Measurements from ENCODE around the gene SLC17A5.
"Not testable (repeated sequence)": the region's sequence is repeated elsewhere in the genome, so short reads cannot be mapped to it uniquely, and the experiment has no call there.

SLC17A5 gene

DNA sequence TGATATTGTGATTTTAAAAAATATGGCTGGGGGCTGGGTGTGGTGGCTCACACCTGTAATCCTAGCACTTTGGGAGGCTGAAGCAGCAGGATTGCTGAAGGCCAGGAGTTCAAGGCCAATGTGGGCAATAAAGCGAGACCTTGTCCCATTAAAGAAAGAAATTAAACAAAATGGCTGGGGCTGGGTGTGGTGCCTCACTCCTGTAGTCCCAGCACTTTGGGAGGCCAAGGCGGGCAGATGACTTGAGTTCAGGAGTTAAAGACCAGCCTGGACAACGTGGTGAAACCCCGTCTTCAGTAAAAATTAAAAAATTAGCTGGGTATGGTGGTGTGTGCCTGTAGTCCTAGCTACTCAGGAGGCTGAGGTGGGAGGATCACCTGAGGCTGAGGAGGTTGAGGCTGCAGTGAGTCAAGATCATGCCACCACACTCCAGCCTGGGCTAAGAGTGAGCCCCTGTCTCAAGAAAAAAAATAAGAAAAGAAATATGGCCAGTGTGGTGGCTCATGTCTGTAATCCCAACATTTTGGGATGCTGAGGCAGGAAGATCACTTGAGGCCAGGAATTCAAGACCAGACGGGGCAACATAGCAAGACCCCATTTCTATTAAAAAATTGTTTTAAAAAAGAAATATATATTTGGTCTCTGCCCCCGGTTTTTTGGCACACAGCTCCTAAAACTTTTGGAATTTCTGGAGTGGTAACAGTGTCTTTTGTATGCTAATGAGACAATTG is 39.8 kb downstream of the SLC17A5 start:
- no peak for DNase-seq

DNA sequence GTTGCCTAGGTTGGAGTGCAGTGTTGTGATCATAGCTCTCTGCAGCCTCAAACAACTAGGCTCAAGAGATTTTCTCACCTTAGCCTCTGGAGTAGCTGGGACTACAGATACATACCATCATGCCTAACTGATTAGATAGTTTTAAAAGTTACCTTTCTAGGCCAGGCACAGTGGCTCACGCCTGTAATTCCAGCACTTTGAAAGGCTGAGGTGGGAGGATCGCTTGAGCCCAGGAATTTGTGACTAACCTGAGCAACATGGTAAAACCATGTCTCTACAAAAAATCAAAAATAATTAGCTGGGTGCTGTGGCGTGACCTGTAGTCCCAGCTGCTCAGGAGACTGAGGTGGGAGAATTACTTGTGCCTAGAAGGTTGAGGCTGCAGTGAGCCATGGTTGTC is 41.2 kb downstream of the SLC17A5 start:
- DNase-seq = no peak

DNA sequence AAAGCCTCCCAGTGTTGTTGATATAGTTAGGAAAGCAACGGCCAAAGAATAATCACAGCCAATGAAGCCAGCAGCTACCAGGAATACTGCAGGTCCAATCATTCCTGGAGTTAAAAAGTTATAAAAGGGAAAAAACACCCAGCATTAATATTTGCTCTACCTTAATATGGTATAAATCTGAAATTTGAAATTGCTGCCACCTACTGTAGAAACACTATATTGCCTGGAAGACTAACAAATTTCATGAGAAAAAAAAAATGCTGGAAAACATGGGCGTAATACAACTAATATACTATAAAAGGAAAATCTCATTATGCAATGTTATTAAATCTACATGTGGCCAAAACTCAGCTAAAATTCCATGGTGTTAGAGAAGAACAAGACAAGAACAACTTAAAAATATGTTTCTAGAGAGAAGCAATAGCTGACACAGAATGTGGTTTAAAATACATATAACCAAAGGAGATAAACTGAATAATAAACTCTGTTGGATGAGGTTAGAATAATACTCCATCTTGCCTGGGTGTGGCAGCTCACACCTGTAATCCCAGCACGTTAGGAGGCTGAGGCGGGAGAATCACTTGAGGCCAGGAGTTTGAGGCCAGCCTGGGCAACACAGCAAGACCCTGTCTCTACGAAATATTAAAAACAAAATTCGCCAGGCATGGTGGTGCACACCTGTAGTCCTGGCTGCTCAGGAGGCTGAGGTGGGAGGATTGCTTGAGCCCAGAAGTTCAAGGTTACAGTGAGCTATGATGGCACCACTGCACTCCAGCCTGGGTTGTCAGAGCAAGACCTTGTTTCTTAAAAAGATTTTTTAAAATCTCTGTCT is 43.1 kb downstream of the SLC17A5 start:
- no peak for DNase-seq

DNA sequence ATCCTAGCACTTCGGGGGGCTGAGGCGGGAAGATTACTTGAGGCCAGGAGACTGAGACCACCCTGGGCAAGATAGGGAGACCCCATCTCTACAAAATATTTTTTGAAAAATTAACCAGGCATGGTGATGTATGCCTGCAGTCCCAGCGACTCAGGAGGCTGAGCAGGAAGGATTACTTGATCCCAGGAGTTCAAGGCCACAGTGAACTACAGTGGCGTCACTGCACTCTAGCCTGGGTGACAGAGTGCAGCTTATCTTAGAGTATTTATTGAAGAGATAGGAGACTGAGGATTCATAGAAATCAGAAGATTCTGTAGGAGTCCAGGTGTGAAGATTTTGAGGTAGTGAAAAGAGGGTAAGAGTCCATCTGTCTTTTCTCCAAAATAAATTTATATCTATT is 45.0 kb downstream of the SLC17A5 start:
- DNase-seq = no peak

DNA sequence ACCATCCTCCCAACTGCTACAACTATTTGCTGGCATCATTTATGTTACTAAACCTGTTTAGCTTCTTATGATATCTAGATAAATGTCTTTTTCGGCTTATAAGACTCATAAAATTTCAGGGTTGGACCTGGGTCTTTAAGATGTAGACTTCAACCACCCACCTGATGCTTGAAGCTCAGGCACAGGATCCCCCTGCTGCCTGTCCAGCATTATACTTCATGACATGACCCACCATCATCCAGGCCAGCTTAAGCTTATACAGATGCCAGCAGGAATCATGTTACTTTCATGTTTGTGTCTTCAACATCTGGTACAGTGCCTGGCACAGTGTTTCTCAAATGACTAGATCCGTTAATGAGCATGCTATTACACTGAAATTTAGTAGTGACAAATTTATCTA is 47.4 kb downstream of the SLC17A5 start:
- DNase-seq = no peak

DNA sequence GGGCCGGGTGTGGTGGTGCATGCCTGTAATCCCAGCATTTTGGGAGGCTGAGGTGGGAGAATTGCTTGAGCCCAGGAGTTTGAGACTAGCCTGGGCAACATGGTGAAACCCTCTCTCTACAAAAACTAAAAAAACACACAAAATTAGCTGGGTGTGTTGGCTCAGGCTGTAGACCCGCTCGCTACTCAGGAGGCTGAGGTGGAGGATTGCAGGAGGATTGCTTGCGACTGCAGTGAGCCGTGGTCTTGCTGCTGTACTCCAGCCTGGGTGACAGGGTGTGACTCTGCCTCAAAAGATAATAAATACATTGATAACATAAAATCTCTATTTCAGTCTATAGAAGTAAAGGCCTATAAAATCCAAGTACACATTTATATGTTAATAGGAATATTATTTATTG is 49.3 kb downstream of the SLC17A5 start:
- no peak for DNase-seq

DNA sequence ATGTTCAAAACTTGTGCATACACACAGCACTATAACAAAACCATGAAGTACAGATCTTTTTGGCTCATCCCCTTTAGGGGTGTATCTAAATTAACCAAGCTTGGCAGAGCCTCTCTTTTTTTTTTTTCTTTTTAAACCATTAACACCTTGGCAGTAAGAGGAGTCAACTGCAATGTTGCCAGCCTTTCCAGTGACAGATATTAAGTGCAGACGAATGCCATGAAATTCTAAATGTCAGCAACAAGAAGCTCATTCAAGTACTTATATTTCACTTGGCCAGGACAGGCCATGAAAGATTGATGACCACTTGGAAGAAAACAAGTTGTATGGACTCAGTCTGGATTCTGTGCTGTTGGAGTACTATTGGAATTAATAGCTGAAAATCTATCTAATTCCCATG is 49.8 kb downstream of the SLC17A5 start:
- no peak for DNase-seq

DNA sequence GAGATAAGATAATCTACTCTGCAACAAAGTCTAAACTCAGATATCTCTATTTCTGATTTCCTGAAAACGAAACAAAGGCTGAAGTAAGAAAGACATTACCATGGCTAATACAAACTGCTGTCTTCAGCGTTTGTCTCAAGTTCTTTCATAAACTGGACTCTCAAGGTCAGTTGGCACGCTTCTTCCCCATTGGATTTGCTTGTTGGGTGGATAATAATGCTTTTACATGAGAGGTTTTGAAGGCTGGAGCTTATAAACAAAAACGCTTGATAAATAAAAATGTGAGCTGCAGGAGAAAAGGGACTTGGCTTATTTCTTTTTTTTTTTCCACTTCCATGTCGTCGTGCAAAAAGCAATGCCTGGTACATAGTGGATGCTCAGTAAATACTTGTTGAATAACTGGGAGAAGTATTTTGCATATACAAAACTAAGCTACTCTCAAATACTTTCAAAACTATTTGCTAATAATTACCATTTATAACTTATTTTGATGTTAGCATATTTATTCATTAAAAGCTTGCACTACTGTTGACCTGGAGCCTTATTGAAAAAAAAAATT is 67.3 kb downstream of the SLC17A5 start:
- DNase-seq = no peak

DNA sequence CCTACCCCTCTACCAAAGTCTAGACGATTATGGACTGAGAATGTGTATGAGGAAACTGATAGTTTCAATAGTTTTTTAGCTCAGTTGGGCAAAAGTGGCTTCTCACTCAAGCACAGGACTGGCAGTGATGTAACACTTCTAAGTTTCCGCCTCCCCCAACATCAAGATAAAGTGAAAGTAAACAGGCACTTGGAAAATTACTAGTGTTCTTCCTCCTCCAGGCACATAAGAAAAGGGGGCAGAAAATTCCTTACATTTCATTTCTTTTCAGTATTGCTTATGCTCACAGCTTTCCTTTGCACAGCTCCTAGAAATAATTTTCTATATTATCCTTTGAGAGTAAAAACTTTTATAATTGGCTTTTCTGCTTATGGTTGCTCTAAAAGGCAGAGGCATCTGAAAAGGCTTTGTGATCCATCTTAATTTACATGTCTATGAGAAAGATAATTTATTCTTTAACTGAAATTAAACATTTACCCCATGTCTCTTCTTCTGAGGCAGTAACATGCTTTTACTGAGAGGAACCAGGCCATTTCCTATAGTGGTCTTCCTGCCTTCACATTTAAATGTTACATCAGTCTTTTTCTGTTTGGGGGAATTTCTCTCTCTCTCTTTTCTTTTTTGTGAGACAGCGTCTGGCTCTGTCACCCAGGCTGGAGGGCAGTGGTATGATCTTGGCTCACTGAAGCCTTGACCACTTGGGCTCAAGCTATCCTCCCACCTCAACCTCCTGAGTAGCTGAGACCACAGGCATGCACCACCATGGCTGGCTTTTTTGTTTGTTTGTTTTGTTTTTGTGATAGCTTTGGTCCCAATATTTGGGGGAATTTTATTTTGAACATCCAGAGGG is 68.0 kb downstream of the SLC17A5 start:
- DNase-seq = no peak

DNA sequence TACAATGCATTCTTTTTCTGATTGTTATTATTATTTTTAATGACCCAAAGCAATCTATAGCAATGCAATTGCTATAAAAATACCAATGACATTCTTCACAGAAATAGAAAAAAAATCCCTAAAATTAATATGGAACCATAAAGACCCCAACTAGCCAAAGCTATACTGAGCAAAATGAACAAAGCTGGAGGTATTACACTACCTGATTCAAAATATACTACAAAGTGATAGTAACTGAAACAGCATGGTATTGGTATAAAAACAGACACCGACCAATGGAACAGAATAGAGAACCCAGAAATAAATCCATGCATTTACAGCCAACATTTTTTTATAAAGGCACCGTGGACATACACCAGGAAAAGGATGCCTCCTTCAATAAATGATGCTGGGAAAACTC is 72.5 kb downstream of the SLC17A5 start:
- DNase-seq = no peak

DNA sequence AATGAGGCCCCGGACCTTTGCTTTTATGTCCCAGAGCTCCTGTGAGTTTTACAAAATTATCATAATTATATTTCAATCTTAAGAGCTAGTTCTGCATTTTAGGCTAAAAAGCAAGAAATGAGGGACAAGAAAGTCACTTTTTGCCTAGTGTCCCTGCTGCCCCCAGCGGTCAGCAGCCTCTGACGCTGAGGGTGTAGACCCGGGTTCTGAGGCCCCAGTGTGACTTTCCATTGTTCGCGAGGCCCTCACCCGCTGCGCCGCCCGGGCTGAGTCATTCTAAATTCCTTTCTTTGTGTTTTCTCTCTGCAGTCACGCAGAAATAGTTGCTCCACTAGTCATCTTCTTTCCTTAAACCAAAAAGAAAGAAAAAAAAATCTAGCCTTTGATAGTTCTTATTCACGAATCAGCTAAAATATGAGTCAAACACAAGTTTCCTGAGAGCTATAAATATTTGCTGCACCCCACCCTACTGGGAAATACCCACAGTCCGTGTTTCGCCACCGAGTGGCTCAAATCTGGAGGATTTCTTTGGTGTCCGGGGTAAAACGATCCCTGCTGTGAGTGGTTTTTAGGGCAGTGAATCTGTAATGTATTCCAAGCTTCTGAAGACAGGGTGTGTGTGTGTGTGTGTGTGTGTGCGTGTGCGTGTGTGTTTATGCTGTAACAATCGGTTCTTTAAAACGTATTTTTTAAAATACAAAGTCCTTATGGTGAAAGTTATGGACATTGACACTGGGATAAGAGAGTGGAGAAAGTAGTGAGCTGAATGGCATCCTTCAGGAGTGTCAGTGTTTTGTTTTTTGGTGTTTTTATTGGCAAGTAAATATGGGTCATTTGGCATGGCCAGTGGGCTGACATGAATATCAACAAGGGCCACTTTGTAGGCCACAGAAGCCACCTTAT is 73.3 kb downstream of the SLC17A5 start:
- peak in 2 of 4 experiments; percentile 17 to 35 for DNase-seq

DNA sequence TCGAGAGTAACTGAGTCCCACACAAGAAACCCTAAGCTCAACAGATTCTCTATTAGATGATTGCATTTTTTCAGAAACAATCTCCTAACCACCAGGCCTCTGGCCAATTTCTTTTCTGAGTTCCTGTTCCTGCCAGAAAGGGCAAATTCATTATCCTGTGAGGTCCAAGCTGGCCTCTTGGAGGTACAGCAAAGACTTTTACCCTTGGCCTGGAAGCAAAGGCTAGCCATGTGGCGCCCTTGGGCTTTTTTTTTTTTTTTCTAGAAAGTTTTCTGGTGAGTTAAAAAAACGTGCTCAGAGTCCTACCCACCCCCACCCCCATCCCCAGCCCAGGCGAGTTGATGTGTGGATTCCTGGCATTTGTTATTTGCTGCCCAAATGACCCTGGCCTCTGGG is 73.9 kb downstream of the SLC17A5 start:
- DNase-seq = no peak

DNA sequence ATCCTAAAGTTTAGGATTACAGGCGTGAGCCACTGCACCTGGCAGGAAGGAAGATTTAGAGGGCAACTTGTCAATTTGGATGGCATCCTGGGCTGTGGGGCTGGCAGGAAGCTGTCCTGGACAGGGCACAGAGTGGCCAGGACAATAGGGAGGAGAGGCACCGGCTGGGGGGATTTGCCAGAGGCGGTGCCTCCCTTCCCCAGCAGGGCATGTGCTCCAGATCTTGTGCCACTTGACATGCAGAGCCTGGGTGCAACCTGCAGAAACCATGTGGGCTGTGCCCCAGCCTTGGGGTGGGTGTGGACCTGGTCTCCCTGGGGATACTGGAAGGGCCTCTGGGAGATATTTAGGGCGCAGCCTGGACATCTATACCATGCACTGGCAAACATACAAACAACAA is 74.4 kb downstream of the SLC17A5 start:
- DNase-seq = no peak

DNA sequence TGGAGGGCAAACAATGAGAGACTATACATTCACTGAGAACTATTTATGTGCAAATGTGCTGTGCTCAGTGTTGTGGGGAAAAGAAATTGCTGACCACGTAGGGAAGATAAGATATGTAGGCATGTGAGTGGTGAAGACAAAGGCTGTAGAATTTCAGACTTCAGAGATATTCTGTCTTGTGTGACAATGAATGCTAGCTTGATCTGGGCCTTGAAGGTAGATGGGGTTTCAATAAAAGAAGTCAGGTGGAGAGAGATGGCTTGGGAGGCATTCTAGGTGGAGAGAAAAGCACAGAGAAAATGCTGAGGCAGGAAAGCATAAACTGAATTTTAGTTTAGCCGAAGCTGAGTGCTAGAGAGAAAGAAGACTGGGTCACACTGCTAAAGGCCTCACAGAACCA is 76.1 kb downstream of the SLC17A5 start:
- DNase-seq = no peak

DNA sequence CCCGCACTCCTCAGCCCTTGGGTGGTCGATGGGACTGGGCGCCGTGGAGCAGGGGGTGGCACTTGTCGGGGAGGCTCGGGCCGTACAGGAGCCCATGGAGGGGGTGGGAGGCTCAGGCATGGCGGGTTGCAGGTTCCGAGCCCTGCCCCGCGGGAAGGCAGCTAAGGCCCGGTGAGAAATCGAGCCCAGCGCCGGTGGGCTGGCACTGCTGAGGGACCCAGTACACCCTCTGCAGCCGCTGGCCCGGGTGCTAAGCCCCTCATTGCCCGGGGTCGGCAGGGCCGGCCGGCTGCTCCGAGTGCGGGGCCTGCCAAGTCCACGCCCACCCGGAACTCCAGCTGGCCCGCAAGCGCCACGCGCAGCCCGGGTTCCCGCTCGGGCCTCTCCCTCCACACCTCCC is 81.3 kb downstream of the SLC17A5 start:
- DNase-seq = not testable (repeated sequence)

DNA sequence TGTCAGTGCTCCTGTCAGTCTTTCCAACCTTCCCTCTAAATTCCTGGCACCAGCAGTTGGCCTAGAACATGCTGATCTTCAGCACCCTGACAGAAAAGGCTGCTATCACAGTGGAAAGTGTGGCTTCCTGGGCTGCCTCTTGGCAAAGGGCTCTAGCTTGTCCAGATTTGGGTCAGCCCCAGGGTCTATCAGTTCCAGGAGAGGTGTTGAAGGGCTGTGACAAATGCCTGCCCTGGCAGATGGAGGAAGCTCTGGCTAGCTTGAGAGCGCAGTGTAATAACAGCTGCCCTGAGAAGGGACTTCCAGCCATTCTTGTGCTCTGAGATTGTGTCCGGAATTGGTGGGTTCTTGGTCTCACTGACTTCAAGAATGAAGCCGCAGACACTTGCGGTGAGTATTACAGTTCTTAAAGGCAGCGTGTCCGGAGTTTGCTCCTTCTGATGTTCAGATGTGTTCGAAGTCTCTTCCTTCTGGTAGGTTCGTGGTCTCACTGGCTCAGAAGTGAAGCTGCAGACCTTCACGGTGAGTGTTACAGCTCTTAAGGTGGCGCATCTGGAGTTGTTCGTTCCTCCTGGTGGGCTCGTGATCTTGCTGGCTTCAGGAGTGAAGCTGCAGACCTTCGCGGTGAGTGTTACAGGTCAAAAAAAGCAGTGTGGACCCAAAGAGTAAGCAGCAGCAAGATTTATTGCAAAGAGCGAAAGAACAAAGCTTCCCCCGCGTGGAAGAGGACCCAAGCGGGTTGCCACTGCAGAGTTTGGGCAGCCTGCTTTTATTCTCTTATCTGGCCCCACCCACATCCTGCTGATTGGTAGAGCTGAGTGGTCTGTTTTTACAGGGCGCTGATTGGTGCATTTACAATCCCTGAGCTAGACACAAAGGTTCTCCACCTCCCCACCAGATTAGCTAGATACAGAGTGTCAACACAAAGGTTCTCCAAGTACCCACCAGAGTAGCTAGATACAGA is 82.3 kb downstream of the SLC17A5 start:
- not testable (repeated sequence) for DNase-seq

DNA sequence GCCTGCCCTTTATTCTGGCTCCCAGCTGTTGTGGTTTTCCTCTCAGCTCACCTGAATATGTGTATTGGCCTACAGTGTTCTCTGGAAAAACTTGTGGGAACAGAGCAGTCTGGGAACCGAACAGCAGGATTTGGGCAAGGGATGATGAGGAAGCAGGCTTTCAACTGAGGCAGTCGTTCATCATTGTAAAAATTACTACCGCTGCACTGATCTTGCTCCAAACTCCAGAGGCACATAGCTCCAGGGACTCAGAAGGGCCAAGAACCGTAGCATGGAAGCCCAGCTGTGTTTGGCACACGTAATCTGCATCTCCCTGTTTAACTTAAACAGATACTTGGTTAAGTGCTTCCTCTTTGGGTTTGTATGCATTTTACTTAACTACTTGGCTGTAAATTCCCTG is 84.7 kb downstream of the SLC17A5 start:
- no peak for DNase-seq

DNA sequence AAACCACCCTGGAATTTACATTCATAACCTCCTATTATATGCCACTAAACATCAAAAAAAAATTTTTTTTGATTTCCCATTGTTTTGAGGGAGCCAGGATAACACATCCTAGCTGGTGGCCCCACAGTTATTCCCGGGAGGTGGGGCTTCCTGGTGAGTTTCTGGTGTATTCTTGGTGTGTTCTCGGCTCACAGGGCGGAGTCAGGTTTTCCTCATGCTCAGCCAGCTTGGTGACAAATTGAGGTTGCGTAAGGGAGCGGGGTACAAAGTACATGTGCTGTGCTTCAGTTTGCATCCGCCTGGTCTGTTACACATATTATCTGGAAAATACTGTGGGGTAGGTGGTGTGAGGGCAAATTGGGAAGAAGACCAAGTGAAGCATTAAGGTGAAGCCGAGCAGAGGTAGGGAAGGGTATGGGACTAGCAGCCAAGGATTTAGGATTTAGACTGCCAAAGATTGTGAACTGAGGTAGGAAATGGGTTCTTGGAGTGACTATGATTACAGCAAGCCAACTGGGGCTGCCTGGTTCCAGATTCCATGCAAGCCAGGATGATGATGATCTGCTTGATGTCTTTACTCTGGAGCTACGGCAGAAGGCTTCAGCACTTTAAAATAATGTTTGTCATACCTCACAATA is 86.7 kb downstream of the SLC17A5 start:
- DNase-seq = no peak

DNA sequence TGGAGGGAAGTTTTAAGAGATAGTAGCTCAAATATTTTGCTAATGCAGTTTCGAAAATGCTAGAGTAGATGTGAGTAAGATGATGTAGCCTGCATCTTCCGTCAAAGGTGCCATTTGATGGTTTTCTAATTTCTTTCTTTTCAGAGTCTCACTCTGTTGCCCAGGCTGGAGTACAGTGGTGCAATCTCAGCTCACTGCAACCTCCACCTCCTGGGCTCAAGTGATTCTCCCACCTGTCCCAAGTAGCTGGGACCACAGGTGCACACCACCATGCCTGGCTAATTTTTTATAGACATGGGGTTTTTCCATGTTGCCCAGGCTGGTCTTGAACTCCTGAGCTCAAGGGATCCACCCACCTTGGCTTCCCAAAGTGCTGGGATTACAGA is 87.3 kb downstream of the SLC17A5 start:
- DNase-seq = not testable (repeated sequence)

DNA sequence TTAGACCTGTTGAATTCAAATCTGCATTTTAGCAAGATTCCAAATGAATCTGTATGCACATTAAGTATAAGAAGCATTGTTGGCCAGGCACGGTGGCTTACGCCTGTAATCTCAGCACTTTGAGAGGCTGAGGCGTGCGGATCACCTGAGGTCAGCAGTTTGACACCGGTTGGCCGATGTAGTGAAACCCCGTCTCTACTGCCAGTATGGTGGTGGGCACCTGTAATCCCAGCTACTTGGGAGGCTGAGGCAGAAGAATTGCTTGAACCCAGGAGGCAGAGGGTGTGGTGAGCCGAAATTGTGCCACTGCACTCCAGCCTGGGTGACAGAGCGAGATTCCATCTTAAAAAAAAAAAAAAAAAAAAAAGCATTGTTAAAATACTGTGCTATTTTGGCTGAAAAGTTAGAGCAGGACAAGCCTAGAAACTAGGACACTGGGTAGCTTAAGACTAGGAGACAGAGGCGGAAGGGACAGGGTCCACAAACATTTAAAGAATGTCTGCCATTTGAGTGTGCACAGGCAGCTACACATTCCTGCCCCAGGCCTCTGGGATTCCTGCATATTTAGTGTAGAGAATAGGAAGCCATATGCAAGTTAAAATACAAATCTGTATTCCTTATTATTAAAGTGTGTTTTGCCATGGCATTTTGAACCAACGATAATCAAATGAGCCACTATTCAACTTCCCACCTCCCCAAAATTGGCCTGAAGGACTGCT is 87.9 kb downstream of the SLC17A5 start:
- DNase-seq = no peak

All from activated naive CD4-positive, alpha-beta T cell (primary cell).